ENCODE measurements around the gene ADAMTS18.

GRCh38 chr16:77457046-77457445 is 22.2 kb upstream of the ADAMTS18 start:
- no peak for TF ChIP-seq EZH2 (IDR thresholded peaks at IDR 0.05; ENCODE audit: borderline replicate concordance, low read depth, low read length, severe bottlenecking)
- TF ChIP-seq POLR2A (IDR thresholded peaks at IDR 0.05; ENCODE audit: low read depth, low read length) = no peak
